Measurements from ENCODE around the gene MEGF11.

DNA sequence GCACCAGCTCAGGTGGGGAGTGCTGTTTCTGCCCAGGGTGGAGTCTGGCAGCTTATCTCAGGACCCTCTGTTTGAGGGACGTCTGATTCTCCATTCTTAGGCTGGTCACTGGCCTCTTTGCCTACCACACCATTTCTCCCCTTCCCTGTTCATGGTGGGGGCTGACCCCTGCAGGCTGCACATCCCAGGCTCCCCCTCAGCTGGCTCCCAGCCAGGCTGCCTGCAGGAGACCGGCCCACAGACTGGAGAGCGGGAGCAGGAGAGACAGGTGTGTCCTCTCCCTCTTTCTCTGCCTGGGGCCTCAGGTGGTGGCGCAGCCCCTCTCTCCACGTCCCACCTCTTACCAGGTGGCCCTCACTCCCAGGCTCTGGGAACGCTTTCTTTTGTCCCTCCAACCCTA is 323.4 kb downstream of the MEGF11 start:
- TF ChIP-seq CTCF (IDR thresholded peaks at IDR 0.05) (no peak), POLR2A (IDR thresholded peaks at IDR 0.05; ENCODE audit: low read depth) (no peak)
